Activated CD8-positive, alpha-beta T cell treated with anti-CD3 and anti-CD28 coated beads, Interleukin-2, amount 10 ng/mL, durations not matched to agents 7 days and 5 days (primary cell): ENCODE results near the gene CHM. TPM values are rescaled to one million over a fixed set of nuclear protein-coding genes. Genes with fewer than 3 reads are reported as not detected.

Experiments used
- ATAC-seq: fragments of 150-1000 bp; cut with Tn5 transposase; one replicate; pipeline ENCODE4 v1.10.0; 2021; ENCODE audit warnings: moderate library complexity
- CTCF ChIA-PET: fragments of 350-600 bp; sonication (Branson Sonifier 250); formaldehyde crosslinking; loops from one replicate; lab custom pipeline; 2021; ENCODE audit warnings: antibody characterized with exemption; lab: Charles Lee
- POLR2A ChIA-PET: fragments of 350-600 bp; sonication (Branson Sonifier 250); formaldehyde crosslinking; loops from one replicate; lab custom pipeline; 2021; ENCODE audit warnings: antibody characterized with exemption; lab: Charles Lee
- DNase-seq: peaks from one replicate; pipeline ENCODE4 v3.0.0-alpha.2; 2020
- H3K27ac Mint-ChIP-seq: one replicate; pipeline ENCODE4 v1.8.0; 2021; ENCODE audit warnings: mild to moderate bottlenecking, mixed read lengths
- H3K27me3 Mint-ChIP-seq: one replicate; pipeline ENCODE4 v1.8.0; 2021; ENCODE audit warnings: low read depth, mixed read lengths
- H3K36me3 Mint-ChIP-seq: one replicate; pipeline ENCODE4 v1.8.0; 2021; ENCODE audit warnings: low read depth, mixed read lengths
- H3K4me1 Mint-ChIP-seq: one replicate; pipeline ENCODE4 v1.8.0; 2021; ENCODE audit warnings: low read depth, mixed read lengths
- H3K4me3 Mint-ChIP-seq: one replicate; pipeline ENCODE4 v1.8.0; 2021; ENCODE audit warnings: mild to moderate bottlenecking, mixed read lengths
- H3K9me3 Mint-ChIP-seq: one replicate; pipeline ENCODE4 v1.8.0; 2022; ENCODE audit warnings: mixed read lengths; ENCODE audit not compliant: insufficient read depth
- microRNA-seq: library from miRNA; unstranded; fragments of <30 nt; microRNA quantifications from one replicate; pipeline ENCODE4 v1.2.0, GENCODE V29; 2022
- total RNA-seq, 2 experiments: library from RNA; stranded (reverse); gene quantifications; one replicate each; pipeline ENCODE4 v1.2.3, GENCODE V29; 2021

Gene CHM
- total RNA-seq, 2 experiments from 2014 or later, result 13.2 to 17.9 TPM

- Mint-ChIP-seq H3K4me3 (no peak overlapping the region), H3K4me1 (no peaks in the 10 kb centered on the region), H3K9me3 (no peaks in the 10 kb centered on the region), H3K27me3 (no peaks in the 10 kb centered on the region), H3K27ac (no peak overlapping the region), H3K36me3 (peaks cover 39% of the 10 kb centered on the region)
- CTCF ChIA-PET, result no interaction called here
- POLR2A ChIA-PET, result no interaction called here
- ATAC-seq (no peak), DNase-seq (no peak)
Measured at GRCh38 chrX:85870585-85870984, 176.8 kb downstream of the CHM start.

- no peak for DNase-seq
- Mint-ChIP-seq H3K4me1 (no peaks in the 10 kb centered on the region), H3K9me3 (no peaks in the 10 kb centered on the region), H3K27ac (no peak overlapping the region), H3K4me3 (no peak overlapping the region), H3K36me3 (peaks cover 42% of the 10 kb centered on the region), H3K27me3 (no peaks in the 10 kb centered on the region)
- no peak for ATAC-seq
- ChIA-PET CTCF (no interaction called here), POLR2A (no interaction called here)
Measured at GRCh38 chrX:85865324-85865723, 182.0 kb downstream of the CHM start.

GRCh38 chrX:85859426-85859825 is 187.9 kb downstream of the CHM start:
- Mint-ChIP-seq H3K36me3 (peaks cover 6% of the 10 kb centered on the region), H3K27ac (no peak overlapping the region), H3K27me3 (no peaks in the 10 kb centered on the region), H3K9me3 (no peaks in the 10 kb centered on the region), H3K4me1 (no peaks in the 10 kb centered on the region), H3K4me3 (no peak overlapping the region)
- ATAC-seq (no peak), DNase-seq (no peak)
- ChIA-PET POLR2A (no interaction called here), CTCF (no interaction called here)

GRCh38 chrX:85851418-85851817 is 195.9 kb downstream of the CHM start:
- ATAC-seq (no peak), DNase-seq (no peak)
- no peak overlapping the region for H3K4me3 Mint-ChIP-seq
- POLR2A ChIA-PET, result no interaction called here
- no peaks in the 10 kb centered on the region for H3K4me1 Mint-ChIP-seq
- CTCF ChIA-PET, result no interaction called here
- no peaks in the 10 kb centered on the region for H3K9me3 Mint-ChIP-seq
- no peaks in the 10 kb centered on the region for H3K36me3 Mint-ChIP-seq
- no peak overlapping the region for H3K27ac Mint-ChIP-seq
- H3K27me3 Mint-ChIP-seq, result no peaks in the 10 kb centered on the region

GRCh38 chrX:85836868-85837267 is 210.5 kb downstream of the CHM start:
- Mint-ChIP-seq H3K27ac (no peak overlapping the region), H3K9me3 (no peaks in the 10 kb centered on the region), H3K4me3 (no peak overlapping the region), H3K27me3 (no peaks in the 10 kb centered on the region), H3K36me3 (no peaks in the 10 kb centered on the region), H3K4me1 (no peaks in the 10 kb centered on the region)
- CTCF ChIA-PET, result no interaction called here
- no peak for DNase-seq
- POLR2A ChIA-PET, result no interaction called here
- ATAC-seq, result no peak

GRCh38 chrX:85828771-85829170 is 218.6 kb downstream of the CHM start:
- H3K27me3 Mint-ChIP-seq, result no peaks in the 10 kb centered on the region
- CTCF ChIA-PET, result no interaction called here
- POLR2A ChIA-PET, result no interaction called here
- no peaks in the 10 kb centered on the region for H3K4me1 Mint-ChIP-seq
- H3K27ac Mint-ChIP-seq, result no peak overlapping the region
- H3K36me3 Mint-ChIP-seq, result no peaks in the 10 kb centered on the region
- ATAC-seq (no peak), DNase-seq (no peak)
- no peak overlapping the region for H3K4me3 Mint-ChIP-seq
- no peaks in the 10 kb centered on the region for H3K9me3 Mint-ChIP-seq

- no peak overlapping the region for H3K4me3 Mint-ChIP-seq
- H3K36me3 Mint-ChIP-seq, result no peaks in the 10 kb centered on the region
- DNase-seq (no peak), ATAC-seq (no peak)
- no peak overlapping the region for H3K27ac Mint-ChIP-seq
- H3K4me1 Mint-ChIP-seq, result no peaks in the 10 kb centered on the region
- H3K27me3 Mint-ChIP-seq, result no peaks in the 10 kb centered on the region
- POLR2A ChIA-PET, result no interaction called here
- CTCF ChIA-PET, result no interaction called here
- peaks cover 3% of the 10 kb centered on the region for H3K9me3 Mint-ChIP-seq
Measured at GRCh38 chrX:85815203-85815751, 232.1 kb downstream of the CHM start.

Small RNA genes within 50 kb of the gene (microRNA-seq; reads per million reads assigned to microRNA genes)
- not detected for gene MIR1321
- 5,535 reads per million, percentile 93 among the genes with 10 or more reads in this experiment for gene MIR361

Other genes starting within 250 kb of the CHM start
- not detected for gene DACH2, start 100.9 kb upstream of the CHM start, total RNA-seq